GM12864 (cell line): ENCODE results near the gene TRIM24.

Experiments
- DNase-seq: peaks from one replicate; pipeline ENCODE4 v3.0.0-alpha.2; 2011; ENCODE audit warnings: low read depth
- H3K4me3 ChIP-seq: 2 replicates; pipeline ENCODE4 v1.5.1; 2011; ENCODE audit warnings: mild to moderate bottlenecking, low read depth, low read length, control low read depth
- TF ChIP-seq, protein P1 (sequence below): IDR thresholded peaks from 2 replicates; pipeline ENCODE4 v1.5.1; 2011; ENCODE audit warnings: low read depth, mild to moderate bottlenecking, moderate library complexity, low read length, control low read depth, inconsistent platforms; ENCODE audit errors: missing control alignments

The TRIM24 gene

DNA sequence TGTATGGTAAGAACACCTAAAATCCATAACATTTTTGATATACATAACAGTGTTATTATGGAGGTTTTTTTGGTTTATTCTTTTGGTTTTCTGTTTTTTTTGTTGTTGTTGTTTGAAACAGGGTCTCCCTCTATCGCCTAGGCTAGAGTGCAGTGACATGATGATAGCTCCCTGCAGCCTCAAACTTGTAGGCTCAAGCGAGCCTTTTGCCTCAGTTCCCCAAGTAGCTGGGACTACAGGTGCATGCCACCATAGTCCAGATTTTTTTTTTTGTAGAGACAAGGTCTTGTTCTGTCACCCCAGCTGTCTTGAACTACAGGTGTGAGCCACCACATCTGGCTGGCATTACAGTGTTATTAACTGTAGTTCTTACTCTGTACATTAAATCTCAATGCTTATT lies 83.7 kb downstream of the TRIM24 start:
- TF ChIP-seq, protein P1, sequence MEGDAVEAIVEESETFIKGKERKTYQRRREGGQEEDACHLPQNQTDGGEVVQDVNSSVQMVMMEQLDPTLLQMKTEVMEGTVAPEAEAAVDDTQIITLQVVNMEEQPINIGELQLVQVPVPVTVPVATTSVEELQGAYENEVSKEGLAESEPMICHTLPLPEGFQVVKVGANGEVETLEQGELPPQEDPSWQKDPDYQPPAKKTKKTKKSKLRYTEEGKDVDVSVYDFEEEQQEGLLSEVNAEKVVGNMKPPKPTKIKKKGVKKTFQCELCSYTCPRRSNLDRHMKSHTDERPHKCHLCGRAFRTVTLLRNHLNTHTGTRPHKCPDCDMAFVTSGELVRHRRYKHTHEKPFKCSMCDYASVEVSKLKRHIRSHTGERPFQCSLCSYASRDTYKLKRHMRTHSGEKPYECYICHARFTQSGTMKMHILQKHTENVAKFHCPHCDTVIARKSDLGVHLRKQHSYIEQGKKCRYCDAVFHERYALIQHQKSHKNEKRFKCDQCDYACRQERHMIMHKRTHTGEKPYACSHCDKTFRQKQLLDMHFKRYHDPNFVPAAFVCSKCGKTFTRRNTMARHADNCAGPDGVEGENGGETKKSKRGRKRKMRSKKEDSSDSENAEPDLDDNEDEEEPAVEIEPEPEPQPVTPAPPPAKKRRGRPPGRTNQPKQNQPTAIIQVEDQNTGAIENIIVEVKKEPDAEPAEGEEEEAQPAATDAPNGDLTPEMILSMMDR, result no peak
- H3K4me3 ChIP-seq, result no peak overlapping the region
- DNase-seq, result no peak

DNA sequence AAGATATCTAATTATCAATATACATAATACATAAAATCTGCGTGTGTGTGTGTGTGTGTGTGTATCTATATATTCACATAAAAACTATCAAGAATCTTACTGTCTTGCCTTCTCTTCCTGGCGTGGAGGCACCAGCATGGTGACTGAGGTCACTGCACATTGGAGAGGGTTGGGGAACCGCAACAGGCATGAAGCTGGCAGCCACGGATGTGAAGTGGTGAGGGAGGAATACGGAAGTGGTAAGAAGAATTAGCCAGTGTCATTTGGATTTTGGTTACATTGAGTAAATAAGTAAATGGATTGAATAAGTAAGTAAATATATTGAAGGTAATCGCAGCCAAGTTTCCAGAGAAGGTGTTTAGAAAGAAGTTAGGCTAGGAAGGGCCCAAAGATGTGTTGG lies 85.1 kb downstream of the TRIM24 start:
- TF ChIP-seq, protein P1, result no peak
- no peak overlapping the region for H3K4me3 ChIP-seq
- no peak for DNase-seq

DNA sequence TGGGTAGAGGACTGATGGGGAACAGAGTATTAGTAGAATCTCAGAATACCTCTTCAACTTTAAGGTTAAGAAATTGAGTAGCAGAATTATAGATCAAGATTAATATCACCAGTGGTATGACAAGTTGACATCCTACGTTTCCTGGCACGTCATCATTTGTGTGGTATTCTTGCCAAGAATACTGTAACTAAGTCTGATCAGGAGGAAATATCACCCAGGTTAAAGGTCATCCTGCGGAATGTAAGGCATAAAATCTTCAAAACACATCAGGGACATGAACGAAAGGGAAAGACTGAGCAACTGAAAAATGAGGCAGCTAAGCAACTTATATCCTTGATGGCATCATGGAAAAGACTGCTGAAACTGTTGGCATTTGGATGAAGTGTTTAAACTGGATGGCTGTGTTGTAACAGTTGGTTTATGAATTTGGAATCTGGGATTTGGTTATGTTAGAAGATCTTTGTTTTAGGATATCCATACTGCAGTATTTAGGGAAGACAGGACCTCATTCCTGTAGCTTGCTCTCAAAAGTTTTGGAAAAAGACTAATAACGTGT lies 86.1 kb downstream of the TRIM24 start:
- H3K4me3 ChIP-seq, result no peak overlapping the region

DNA sequence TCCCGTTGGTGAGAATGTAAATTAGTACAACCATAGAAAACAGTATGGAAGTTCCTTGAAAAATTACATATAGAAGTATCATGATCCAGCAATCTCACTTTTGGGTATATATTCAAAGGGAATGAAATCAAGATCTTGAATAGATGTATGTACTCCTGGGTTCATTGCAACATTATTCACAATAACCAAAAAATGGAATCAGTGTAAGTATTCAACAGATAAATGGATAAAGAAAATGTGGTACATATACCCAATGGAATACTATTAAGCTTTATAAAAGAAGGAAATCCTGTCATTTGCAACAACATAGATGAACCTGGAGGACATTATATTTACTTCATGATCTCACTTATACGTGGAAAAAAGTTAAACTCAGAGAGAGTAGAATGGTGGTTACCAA lies 86.8 kb downstream of the TRIM24 start:
- DNase-seq, result no peak
- TF ChIP-seq, protein P1, result no peak
- no peak overlapping the region for H3K4me3 ChIP-seq

More for the DNA sequence above, 86.1 kb downstream of the TRIM24 start:
- TF ChIP-seq, protein P1, result no peak
- DNase-seq, result no peak

DNA sequence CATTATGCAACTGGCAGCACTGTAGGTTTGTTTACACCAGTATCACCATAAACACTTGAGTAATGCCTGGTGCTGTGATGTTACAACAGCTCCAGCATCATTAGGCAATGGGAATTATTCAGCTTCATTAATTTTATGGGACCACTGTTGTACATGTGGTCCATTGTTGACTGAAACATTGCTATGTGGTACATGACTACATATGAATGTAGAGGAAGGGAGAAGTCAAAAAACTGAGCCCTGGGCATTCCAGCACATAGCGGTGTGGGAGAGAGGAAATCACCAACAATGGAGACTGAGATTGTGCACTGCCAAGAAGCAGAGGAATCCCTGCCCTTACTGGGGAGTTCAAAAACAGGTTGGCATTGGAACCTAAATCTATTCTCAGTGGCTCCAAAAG lies 89.0 kb downstream of the TRIM24 start:
- TF ChIP-seq, protein P1, result no peak
- no peak overlapping the region for H3K4me3 ChIP-seq
- no peak for DNase-seq

DNA sequence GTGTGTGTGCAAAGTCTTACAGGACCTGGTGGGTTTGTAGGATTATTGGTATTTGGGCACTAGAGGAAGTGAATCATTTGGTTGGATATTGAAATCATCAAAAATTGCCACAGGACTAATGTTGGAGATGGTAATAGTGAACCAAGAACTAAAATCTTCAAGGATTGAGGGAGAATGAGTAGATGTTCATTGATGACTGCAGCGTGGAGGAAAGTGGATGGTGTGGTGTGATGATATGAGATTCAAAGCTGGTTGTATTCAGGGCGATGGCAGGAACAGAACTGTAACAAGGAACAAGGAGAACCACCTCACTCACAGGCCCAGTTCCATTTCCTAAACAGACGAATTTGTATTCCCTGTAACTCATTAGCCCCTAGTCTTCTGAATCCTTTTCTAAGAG lies 90.3 kb downstream of the TRIM24 start:
- TF ChIP-seq, protein P1, result no peak
- no peak overlapping the region for H3K4me3 ChIP-seq
- no peak for DNase-seq

DNA sequence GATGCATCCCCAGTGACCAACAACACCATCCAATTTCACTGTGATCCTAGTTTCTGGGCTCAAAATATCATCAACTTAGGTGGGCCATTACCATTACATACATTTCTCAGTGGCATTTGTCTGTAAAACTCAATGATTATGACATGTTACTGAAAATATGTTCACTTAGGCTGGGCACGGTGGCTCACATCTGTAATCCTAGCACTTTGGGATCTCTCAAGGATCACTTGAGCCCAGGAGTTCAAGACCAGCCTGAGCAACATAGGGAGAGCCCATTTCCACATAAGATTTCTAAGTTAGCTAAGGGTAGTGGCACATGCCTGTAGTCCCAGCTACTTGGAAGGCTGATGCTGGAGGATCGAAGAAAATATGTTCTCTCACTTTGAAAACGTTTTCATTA lies 91.0 kb downstream of the TRIM24 start:
- TF ChIP-seq, protein P1, result no peak
- no peak overlapping the region for H3K4me3 ChIP-seq
- no peak for DNase-seq
